T-cell (primary cell): ENCODE results near the gene KCNA5. TPM values are rescaled to one million over a fixed set of nuclear protein-coding genes. Genes with fewer than 3 reads are reported as not detected.

Experiments
- ATAC-seq, 4 experiments: fragments of 200-7000 bp in 3 of 4; fragments of 150-1000 bp in 1 of 4; cut with Tn5 transposase; replicated peaks in 1 of 4; 1 replicate in 3 of 4; 2 replicates in 1 of 4; pipeline ENCODE4 v1.10.0; 2021; ENCODE audit warnings: moderate library complexity in 3 of 4, mild to moderate bottlenecking in 2 of 4, moderate number of reproducible peaks in 1 of 4
- CTCF ChIA-PET, 2 donors: fragments of 300-600 bp; sonication (Branson Sonifier 250); formaldehyde crosslinking; loops; one replicate each; lab custom pipeline; 2022; ENCODE audit warnings: antibody characterized with exemption in 2 of 2; lab: Charles Lee
- POLR2A ChIA-PET, 2 donors: fragments of 300-600 bp; sonication (Branson Sonifier 250); formaldehyde crosslinking; loops; one replicate each; lab custom pipeline; 2022; ENCODE audit warnings: antibody characterized with exemption in 2 of 2; lab: Charles Lee
- DNase-seq, 35 experiments: peaks; one replicate each; pipeline versions ENCODE4 v3.0.0 to v3.0.0-alpha.2; 2013 to 2023
- H3K27ac ChIP-seq: one replicate; pipeline ENCODE4 v1.5.1; 2013; ENCODE audit warnings: low read length
- H3K27me3 ChIP-seq, 2 experiments: replicated peaks in 1 of 2; 1 replicate in 1 of 2; 2 replicates in 1 of 2; pipeline versions ENCODE4 v1.6.1 to v1.7.0; 2013; ENCODE audit warnings: low read length in 1 of 2, mixed read lengths in 1 of 2; ENCODE audit not compliant: control insufficient read depth in 2 of 2, insufficient read depth in 2 of 2; ENCODE audit errors: extremely low read depth in 1 of 2
- H3K36me3 ChIP-seq, 2 donors: 1 replicate in 1 of 2; 2 replicates in 1 of 2; pipeline versions ENCODE4 v1.6.1 to v1.7.0; 2013; ENCODE audit warnings: low read length in 1 of 2; ENCODE audit not compliant: control insufficient read depth in 2 of 2, insufficient read depth in 1 of 2; ENCODE audit errors: extremely low read depth in 1 of 2
- H3K4me1 ChIP-seq, 2 experiments: 1 replicate in 1 of 2; 2 replicates in 1 of 2; pipeline versions ENCODE4 v1.6.1 to v1.7.0; 2013; ENCODE audit warnings: low read length in 2 of 2, mixed read lengths in 1 of 2; ENCODE audit not compliant: insufficient read depth in 2 of 2, control insufficient read depth in 1 of 2; ENCODE audit errors: extremely low read depth in 1 of 2
- H3K4me3 ChIP-seq, 2 donors: 1 replicate in 1 of 2; 2 replicates in 1 of 2; pipeline versions ENCODE4 v1.5.1 to v1.7.0; 2013; ENCODE audit warnings: mild to moderate bottlenecking in 2 of 2, low read length in 1 of 2, moderate library complexity in 1 of 2; ENCODE audit not compliant: control insufficient read depth in 1 of 2; ENCODE audit errors: extremely low read depth in 1 of 2
- H3K9me3 ChIP-seq: 2 replicates; pipeline ENCODE4 v1.7.0; 2013
- H3K27ac Mint-ChIP-seq, 2 donors: one replicate each; pipeline ENCODE4 v1.8.0; 2020 to 2021; ENCODE audit warnings: mild to moderate bottlenecking in 2 of 2, mixed read lengths in 2 of 2
- H3K27me3 Mint-ChIP-seq, 2 donors: one replicate each; pipeline ENCODE4 v1.8.0; 2021 to 2022; ENCODE audit warnings: mixed read lengths in 2 of 2
- H3K36me3 Mint-ChIP-seq: one replicate; pipeline ENCODE4 v1.8.0; 2021; ENCODE audit warnings: mixed read lengths
- H3K4me1 Mint-ChIP-seq, 3 donors: one replicate each; pipeline ENCODE4 v1.8.0; 2020 to 2022; ENCODE audit warnings: mixed read lengths in 3 of 3, mild to moderate bottlenecking in 1 of 3
- H3K4me3 Mint-ChIP-seq, 3 donors: one replicate each; pipeline ENCODE4 v1.8.0; 2020 to 2022; ENCODE audit warnings: mild to moderate bottlenecking in 3 of 3, mixed read lengths in 3 of 3, moderate library complexity in 3 of 3
- H3K9me3 Mint-ChIP-seq, 3 donors: one replicate each; pipeline ENCODE4 v1.8.0; 2020 to 2022; ENCODE audit warnings: mixed read lengths in 3 of 3
- WGBS: methylation state at CpG from one replicate; pipeline ENCODE4 v1.1.5; 2013; ENCODE audit warnings: missing lambda C conversion rate; ENCODE audit not compliant: insufficient coverage; 5-methylcytosine and 5-hydroxymethylcytosine counted together
- total RNA-seq, 35 experiments: library from RNA in 6 of 35; stranded (reverse) in 6 of 35; fragments of 120-200 nt in 1 of 35; gene quantifications; one replicate each; pipeline versions ENCODE4 v1.2.1 to v1.2.4 and lab custom pipeline; 2013 to 2026

KCNA5 gene
- total RNA-seq, 5 donors from 2014 or later (not counting 1 experiment from before 2014, with no cell fraction given) = not detected

GRCh38 chr12:5038781-5039311 is 4.8 kb upstream of the KCNA5 start:
- DNase-seq (no peak), ATAC-seq (no peak)
- peaks cover 6 to 13% of the 10 kb centered on the region in 2 experiments for H3K27me3 ChIP-seq
- no peaks in the 10 kb centered on the region for H3K9me3 ChIP-seq
- no peaks in the 10 kb centered on the region for H3K4me1 ChIP-seq
- Mint-ChIP-seq H3K4me3 (no peak overlapping the region), H3K27me3 (peaks cover 31 to 36% of the 10 kb centered on the region in 2 donors), H3K4me1 (peaks cover 0 to 3% (median 0%) of the 10 kb centered on the region in 3 donors), H3K36me3 (no peaks in the 10 kb centered on the region), H3K9me3 (no peaks in the 10 kb centered on the region), H3K27ac (no peak overlapping the region)
- WGBS = 17% methylated on average over 1 of the region's 4 CpGs
- POLR2A ChIA-PET = no interaction called here
- no peak overlapping the region for H3K27ac ChIP-seq
- H3K36me3 ChIP-seq = no peaks in the 10 kb centered on the region
- no peak overlapping the region for H3K4me3 ChIP-seq
- CTCF ChIA-PET = no interaction called here

DNA sequence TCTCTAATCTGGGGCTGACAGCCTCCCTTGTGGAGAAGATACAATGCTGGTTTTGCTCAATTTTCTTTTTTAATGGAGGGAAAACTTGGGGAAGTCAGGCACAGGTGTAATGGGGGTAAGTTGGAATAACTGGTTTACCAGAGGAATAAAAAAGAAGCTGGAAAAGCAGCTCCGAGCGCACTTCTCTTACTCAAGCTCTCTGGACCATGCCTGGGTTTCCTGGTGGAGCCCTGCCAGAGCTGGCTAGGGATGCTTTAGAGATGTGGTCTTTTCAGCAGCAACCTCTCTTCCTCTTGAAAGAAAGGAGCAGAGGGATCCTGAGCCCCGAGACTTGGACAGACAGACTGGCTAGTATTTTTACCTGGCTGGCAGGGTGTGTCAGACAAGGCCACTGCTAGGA is 3.9 kb upstream of the KCNA5 start:
- H3K27ac ChIP-seq = no peak overlapping the region
- no peaks in the 10 kb centered on the region for H3K36me3 ChIP-seq
- H3K9me3 Mint-ChIP-seq = no peaks in the 10 kb centered on the region
- CTCF ChIA-PET = no interaction called here
- H3K27me3 ChIP-seq = peaks cover 6 to 16% of the 10 kb centered on the region in 2 experiments
- no peak for DNase-seq
- no peaks in the 10 kb centered on the region for H3K4me1 ChIP-seq
- no peak for ATAC-seq
- POLR2A ChIA-PET = no interaction called here
- H3K9me3 ChIP-seq = no peaks in the 10 kb centered on the region
- 60% methylated on average over 1 of the region's 3 CpGs for WGBS
- H3K27me3 Mint-ChIP-seq = peaks cover 31 to 36% of the 10 kb centered on the region in 2 donors
- no peak overlapping the region for H3K4me3 ChIP-seq
- no peaks in the 10 kb centered on the region for H3K36me3 Mint-ChIP-seq
- H3K4me3 Mint-ChIP-seq = no peak overlapping the region
- no peak overlapping the region for H3K27ac Mint-ChIP-seq
- peaks cover 0 to under 1% (median 0%) of the 10 kb centered on the region in 3 donors for H3K4me1 Mint-ChIP-seq

- Histone ChIP-seq H3K4me1 (no peaks in the 10 kb centered on the region), H3K36me3 (no peaks in the 10 kb centered on the region), H3K9me3 (no peaks in the 10 kb centered on the region), H3K4me3 (no peak overlapping the region), H3K27me3 (peaks cover 6 to 17% of the 10 kb centered on the region in 2 experiments), H3K27ac (no peak overlapping the region)
- DNase-seq = no peak
- ChIA-PET POLR2A (no interaction called here), CTCF (no interaction called here)
- Mint-ChIP-seq H3K4me3 (no peak overlapping the region), H3K4me1 (no peaks in the 10 kb centered on the region), H3K36me3 (no peaks in the 10 kb centered on the region), H3K9me3 (no peaks in the 10 kb centered on the region), H3K27me3 (peaks cover 35 to 40% of the 10 kb centered on the region in 2 donors), H3K27ac (no peak overlapping the region)
- no CpG with 5 or more reads among the region's 5 CpGs for WGBS
- no peak for ATAC-seq
These were observed 3.3 kb upstream of the KCNA5 start for GRCh38 chr12:5040368-5040767.

- Histone ChIP-seq H3K4me3 (no peak overlapping the region), H3K27ac (no peak overlapping the region), H3K36me3 (no peaks in the 10 kb centered on the region), H3K27me3 (peaks cover 6 to 27% of the 10 kb centered on the region in 2 experiments), H3K9me3 (no peaks in the 10 kb centered on the region), H3K4me1 (no peaks in the 10 kb centered on the region)
- H3K27ac Mint-ChIP-seq = no peak overlapping the region
- 51% methylated on average over 64 of the region's 71 CpGs for WGBS
- no peak overlapping the region for H3K4me3 Mint-ChIP-seq
- CTCF ChIA-PET = no interaction called here
- POLR2A ChIA-PET = no interaction called here
- H3K9me3 Mint-ChIP-seq = no peaks in the 10 kb centered on the region
- no peak for DNase-seq
- H3K27me3 Mint-ChIP-seq = peaks cover 33 to 39% of the 10 kb centered on the region in 2 donors
- no peaks in the 10 kb centered on the region for H3K4me1 Mint-ChIP-seq
- no peak for ATAC-seq
- H3K36me3 Mint-ChIP-seq = no peaks in the 10 kb centered on the region
These were observed 979 bp downstream of the KCNA5 start for GRCh38 chr12:5044420-5045295.

DNA sequence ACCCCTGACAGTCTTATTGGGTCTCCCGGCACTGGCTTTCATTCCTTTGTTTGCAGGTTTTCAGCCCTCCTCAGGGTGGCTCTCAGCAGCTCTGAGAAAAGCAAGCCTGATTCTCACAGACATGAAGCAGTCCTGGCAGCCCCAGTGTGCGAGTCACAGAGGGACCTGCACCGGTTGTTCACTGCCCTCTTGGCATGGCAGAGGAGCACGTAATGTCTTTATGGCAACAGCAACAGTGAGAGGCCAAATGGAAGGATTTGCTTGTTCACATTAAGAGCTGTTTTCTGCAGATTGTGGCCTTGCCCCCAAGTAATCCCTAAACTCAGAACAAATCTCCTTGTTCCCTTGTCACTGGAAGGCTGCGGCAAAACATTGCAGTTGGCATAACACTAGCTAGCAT is 3.4 kb downstream of the KCNA5 start:
- H3K27me3 ChIP-seq = peaks cover 6 to 27% of the 10 kb centered on the region in 2 experiments
- peaks cover 0 to 3% (median 0%) of the 10 kb centered on the region in 3 donors for H3K4me1 Mint-ChIP-seq
- H3K27ac ChIP-seq = no peak overlapping the region
- CTCF ChIA-PET = no interaction called here
- no peak overlapping the region for H3K27ac Mint-ChIP-seq
- H3K9me3 Mint-ChIP-seq = no peaks in the 10 kb centered on the region
- H3K4me1 ChIP-seq = no peaks in the 10 kb centered on the region
- POLR2A ChIA-PET = no interaction called here
- WGBS = 94% methylated on average over 5 of the region's 5 CpGs
- H3K4me3 Mint-ChIP-seq = no peak overlapping the region
- H3K27me3 Mint-ChIP-seq = peaks cover 33 to 38% of the 10 kb centered on the region in 2 donors
- ATAC-seq = no peak
- DNase-seq = no peak
- H3K36me3 Mint-ChIP-seq = no peaks in the 10 kb centered on the region
- no peaks in the 10 kb centered on the region for H3K9me3 ChIP-seq
- no peaks in the 10 kb centered on the region for H3K36me3 ChIP-seq
- H3K4me3 ChIP-seq = no peak overlapping the region

- H3K27me3 ChIP-seq = peaks cover 6 to 27% of the 10 kb centered on the region in 2 experiments
- Mint-ChIP-seq H3K9me3 (no peaks in the 10 kb centered on the region), H3K36me3 (no peaks in the 10 kb centered on the region), H3K4me3 (no peak overlapping the region), H3K4me1 (peaks cover 0 to 3% (median 0%) of the 10 kb centered on the region in 3 donors), H3K27ac (no peak overlapping the region), H3K27me3 (peaks cover 27 to 33% of the 10 kb centered on the region in 2 donors)
- H3K9me3 ChIP-seq = no peaks in the 10 kb centered on the region
- WGBS = 77% methylated on average over 5 of the region's 6 CpGs
- no peak overlapping the region for H3K4me3 ChIP-seq
- POLR2A ChIA-PET = no interaction called here
- H3K36me3 ChIP-seq = no peaks in the 10 kb centered on the region
- H3K27ac ChIP-seq = no peak overlapping the region
- ATAC-seq (no peak), DNase-seq (no peak)
- no peaks in the 10 kb centered on the region for H3K4me1 ChIP-seq
- CTCF ChIA-PET = no interaction called here
These were observed 4.0 kb downstream of the KCNA5 start for GRCh38 chr12:5047729-5048128.
